GM18873 (cell line): ENCODE data around the gene SYT12.

Experiments
- ATAC-seq: cut with Tn5 transposase; IDR thresholded peaks from one replicate; pipeline ENCODE4 v1.9.1; 2021; ENCODE audit warnings: mild to moderate bottlenecking, moderate library complexity, moderate number of reproducible peaks; ENCODE audit not compliant: unreplicated experiment, low FRiP score

Gene SYT12

DNA sequence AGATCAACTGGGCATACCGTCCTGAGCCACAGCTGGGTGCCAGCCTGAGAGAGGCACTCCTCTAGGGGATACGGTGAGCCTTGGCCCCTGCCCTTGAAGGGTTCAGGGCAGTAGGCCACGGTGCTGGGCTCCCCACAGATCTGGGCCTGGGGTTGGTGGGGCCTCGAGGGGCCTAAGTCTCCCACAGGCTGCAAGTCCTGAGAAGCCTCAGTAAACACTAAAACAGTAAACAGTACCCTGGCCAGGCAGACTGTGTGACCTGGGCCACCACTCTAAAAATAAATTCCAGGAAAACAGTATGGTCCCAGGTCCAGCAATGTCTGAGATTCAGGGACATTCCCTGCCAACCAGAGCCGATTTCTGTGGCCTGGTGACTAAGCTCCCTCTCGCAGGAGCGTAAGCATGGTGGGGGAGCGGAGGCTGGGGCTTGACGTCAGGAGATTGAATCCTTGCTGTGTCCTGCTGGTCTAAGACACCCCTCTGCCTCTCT is 31.5 kb downstream of the SYT12 start:
- ATAC-seq, result no peak

DNA sequence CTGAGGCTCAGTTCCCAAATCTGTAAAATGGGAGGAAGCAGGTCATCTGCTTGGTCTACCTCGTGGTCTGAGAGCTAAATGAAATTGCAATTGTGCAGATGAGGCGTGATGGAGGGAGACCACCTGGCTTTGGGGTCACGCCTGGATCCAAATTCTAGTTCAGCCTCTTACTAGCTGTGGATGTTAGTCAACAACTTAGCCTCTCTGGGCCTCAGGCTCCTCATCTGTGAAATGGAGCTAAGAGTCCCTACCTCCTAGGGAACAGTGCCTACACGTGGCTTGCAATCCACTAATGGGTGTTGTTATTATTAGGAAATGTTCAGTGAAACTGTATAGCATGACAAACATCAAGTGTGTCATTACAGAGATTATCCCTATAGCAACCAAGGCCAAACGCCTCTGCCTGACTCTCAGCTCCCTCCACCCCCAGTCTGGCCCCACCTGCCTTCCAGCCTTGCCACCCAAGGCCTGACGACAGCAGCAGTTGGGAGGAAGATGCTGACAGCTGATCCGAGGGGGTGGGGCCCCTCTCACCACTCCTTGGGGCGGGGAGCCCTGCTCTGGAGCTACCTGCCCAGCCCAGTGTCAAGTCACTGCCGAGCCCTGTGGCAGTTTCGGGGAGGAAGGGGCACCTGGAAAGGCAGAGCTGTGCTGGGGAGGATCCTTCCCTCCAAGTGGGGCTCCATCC is 32.0 kb downstream of the SYT12 start:
- no peak for ATAC-seq

DNA sequence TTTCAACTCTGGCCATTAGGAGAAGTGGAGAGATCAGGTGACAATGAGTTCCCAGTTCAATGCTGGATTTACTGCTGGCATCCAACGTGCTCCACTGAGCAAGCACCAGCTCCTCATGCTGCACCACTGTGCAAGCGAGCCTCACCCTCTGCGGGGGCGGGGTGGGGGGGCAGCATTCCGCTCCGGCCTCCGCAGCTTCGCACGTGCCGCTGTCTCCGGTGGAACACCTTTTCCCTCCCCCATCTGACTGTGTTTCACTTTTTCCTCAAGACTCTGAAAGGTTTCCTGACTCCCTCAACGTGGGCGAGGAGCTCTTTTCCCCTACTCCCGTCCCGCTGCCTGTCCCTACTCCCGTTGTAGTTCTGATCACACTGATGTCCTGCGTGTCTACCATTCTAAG is 32.9 kb downstream of the SYT12 start:
- no peak for ATAC-seq

DNA sequence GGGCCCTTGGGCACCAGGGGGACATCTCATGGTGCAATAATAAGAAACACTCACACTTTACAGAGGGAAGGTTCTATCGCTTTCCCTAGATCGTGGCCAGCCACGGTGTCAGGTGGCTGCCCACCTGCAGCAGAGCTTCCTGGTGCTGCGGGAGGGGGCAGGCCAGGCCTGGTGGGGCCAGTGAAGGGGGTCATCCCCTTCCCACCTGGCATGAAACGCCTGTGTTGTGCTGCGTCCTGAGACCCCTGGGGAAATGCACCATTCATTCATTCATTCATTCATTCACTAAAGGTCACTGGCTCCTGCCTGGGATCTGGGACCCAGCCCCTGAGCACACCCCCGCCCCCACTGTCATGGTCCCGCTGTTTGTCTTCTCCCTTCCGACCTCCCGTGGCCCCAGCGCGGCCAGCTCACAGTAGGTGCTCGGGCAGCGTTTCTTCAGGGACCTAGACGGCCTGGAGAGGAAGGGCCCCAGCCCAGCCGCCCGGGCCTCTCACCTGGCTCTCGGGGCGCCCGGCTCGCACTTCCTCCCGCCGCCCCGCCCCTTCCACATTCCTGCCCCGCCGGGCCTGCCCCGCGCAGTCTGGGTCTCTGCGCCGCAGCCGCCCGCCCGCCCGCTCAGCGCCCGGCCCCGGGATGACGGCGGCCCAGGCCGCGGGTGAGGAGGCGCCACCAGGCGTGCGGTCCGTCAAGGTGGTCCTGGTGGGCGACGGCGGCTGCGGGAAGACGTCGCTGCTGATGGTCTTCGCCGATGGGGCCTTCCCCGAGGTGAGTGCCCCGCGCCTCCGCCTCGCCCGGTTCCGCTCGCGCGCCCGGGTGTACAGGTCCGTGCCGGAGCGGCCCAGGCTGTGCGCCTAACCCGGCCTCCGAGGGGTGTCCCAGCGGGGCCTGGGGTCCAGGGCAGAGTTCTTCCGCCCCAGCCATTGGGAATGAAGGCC is 33.6 kb downstream of the SYT12 start, which contains the start of gene RHOD:
RHOD (plus strand) TSS at position 581 of the 938 bp plus-strand sequence; CDS start at position 637, 56 bp downstream.
- no peak for ATAC-seq

DNA sequence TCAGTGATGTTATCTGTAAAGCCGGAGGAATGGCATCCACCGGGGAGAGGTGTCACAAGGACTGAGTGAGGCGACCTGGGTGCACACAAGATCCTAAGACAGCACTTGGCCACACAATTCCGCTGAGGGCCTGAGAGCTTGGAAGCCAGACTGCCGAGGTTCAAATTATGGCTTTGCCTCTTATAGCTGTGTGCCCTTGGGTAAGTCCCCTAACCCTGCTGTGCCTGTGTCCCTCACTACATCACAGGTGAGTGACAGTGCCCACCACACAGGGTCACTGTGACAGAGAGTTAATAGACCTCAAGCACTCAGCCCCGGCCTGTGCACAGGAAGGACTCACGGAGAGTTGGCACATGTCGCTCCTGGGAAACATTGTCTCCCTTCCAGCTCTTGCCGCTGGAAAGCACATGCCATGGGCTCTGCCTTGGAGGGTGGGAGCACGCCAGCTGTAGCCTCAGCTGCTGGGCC is 34.3 kb downstream of the SYT12 start:
- no peak for ATAC-seq

DNA sequence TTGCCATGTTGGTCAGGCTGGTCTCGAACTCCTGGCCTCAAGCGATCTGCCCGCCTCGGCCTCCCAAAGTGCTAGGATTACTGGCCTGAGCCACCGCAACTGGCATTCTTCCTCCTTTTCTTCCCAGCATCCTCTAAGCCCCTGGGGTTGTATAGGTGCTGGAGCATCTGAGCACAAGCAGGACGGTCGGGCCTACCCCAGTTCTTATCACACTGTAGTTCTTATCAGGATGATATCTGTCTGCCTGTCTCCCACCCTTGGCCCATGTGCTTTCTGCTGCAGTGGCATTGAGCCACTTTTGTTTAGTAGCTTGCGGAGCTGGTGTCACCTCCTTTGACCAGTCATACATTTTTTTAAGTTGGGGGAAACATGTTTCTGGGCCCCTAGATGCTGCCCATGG is 35.6 kb downstream of the SYT12 start:
- no peak for ATAC-seq

DNA sequence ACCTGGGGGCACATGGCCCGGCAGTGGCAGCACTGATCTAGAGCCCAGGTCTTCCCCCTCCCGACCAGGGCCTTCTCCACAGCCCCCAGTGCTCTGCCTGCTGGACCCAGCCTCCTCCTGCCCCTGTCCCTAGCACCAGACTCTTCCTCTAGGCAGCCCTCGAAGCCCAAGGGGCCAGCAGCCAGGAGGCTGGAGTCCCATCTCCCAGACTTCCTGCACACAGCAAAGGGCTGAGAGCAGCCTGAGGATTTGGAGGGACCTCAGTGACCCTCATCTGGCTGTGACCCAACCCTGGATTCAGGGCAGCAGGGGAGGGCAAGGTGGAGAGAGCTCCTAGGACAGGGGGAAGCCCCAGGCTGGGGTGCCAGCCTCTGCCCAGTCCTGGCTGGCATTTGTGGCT is 36.7 kb downstream of the SYT12 start:
- no peak for ATAC-seq

DNA sequence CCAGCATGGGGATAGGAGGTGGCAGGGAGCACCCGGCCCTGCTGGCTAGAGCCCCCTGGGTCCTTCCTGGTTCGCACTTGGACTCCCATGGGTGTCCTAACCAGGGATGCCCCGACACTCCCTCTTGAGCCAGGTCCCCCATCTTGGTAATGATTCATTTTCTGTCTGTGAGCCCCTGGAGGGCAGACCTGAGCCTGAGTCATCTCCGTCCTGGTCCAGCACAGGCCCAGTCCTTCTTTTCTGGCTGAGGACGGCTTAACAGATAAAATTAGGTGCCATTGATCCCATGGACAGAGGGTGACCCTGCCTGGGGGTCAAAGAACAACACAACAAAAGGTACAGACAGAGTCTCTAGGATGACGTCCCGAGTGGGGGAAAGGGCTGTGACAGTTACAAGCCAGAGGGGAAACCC is 37.2 kb downstream of the SYT12 start:
- ATAC-seq, result no peak

DNA sequence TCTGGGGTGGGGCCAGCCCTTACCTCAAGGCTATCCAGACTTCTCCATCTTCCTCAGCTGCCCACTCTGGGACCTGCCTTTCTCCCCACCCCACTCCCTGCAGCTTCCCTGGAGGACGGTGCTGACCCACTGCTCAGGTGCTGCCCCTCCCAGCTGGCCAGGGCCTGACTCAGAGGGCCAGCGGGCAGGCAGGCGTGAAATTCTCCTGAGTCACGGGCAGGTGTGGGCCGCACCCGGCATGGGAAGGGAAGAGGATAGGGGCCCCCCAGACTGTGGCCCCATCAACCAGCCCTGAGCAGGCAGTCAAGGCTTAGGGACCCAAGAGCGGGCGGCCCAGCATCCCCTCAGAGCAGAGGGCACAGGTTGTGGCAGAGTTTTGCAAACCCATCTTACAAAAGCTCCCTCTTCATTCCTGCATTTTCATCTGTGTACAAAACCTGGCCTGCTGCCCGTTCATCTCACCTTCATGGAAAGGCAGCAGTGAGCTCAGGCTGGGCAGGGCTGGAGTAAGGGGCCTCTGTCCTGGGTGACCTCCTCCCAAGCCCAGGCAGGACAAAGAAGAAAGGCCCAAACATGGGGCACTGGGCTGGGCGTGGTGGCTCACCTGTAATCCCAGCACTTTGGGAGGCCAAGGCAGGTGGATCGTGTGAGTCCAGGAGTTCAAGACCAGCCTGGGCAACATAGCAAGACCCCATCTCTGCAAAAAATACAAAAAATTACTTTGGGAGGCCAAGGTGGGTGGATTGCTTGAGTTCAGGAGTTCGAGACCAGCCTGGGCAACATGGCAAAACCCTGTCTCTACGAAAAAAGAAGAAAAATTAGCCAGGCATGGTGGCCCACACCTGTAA is 39.8 kb downstream of the SYT12 start:
- ATAC-seq, result no peak

DNA sequence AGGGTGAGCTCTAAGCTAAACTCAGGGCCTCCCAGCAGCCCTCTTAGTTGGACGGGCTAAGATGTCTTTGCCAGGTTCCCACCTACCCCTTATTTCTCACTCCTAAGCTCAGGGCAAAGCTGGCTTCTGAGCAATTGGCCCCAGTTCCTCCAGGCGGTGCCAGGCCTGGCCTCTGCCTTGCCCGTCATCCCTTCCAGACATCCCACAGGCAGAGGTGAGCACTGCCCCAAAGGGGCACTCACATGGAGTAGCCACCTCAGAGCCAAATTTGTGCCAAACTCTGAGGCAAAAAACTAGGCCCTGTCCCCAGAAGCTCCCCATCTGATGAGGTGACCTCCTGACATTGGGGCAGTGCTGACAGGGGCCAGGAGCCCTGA is 43.4 kb downstream of the SYT12 start:
- no peak for ATAC-seq

DNA sequence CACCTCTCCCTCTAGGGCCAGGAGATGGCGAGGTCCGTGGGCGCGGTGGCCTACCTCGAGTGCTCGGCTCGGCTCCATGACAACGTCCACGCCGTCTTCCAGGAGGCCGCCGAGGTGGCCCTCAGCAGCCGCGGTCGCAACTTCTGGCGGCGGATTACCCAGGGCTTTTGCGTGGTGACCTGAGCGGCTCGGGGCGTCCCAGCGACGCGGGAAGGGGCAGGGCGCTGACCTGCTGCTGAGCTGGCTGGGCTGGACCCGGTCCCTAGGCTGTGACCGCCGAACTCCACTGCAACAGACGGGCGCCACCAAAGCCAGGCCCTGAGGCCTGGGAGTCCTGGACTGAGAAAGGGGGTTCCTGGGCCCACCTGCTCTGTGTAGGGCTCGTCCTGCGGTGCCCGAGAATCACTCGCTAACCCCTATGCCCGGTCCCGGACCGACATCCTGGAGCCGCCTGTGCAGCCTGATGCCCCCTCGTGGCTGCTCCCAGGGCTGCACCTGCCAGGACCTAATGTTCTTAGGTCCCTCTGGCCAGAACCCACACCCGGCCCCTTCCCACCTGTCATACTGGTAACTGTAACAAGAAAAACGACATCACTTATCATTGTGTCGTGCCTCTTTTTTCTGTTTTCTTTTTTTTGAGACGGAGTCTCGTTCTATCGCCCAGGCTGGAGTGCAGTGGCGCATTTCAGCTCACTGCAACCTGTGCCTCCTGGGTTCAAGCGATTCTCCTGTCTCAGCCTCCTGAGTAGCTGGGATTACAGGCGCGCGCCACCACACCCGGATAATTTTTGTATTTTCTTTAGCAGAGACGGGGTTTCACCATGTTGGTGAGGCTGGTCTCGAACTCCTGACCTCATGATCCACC is 48.7 kb downstream of the SYT12 start:
- ATAC-seq, result no peak

DNA sequence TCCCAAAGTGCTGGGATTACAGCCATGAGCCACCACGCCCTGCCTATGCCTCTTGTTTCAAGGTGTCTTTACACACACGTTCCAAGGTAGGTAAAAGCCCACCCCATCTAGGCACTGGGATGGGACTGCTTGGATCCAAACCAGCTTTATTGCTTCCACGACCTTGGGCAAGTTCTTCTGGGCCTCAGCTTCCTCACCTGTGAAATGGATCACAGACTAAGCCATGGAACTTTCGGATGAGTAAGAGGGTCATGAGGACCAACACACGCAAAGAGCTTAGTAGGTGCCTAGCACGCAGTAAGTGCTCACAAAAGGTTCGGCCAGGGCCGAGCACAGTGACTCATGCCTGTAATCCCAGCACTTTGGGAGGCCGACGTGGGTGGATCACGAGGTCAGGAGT is 49.4 kb downstream of the SYT12 start:
- ATAC-seq, result no peak

DNA sequence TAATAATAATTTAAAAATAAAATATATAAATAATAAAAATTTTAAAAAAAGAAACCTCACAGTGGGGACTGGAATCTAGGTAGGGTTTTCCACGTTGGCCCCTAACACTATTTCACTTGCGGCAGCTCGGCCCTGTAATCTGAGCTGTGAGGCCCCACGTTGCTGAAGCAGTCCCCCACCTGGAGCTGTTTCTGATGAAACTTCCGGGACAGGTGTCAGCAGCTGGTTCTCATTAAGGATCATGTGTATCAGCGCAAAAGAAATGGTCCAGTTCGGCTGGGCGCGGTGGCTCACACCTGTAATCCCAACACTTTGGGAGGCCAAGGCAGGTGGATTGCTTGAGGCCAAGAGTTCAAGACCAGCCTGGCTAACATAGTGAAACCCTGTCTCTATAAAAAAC is 51.0 kb downstream of the SYT12 start:
- no peak for ATAC-seq

DNA sequence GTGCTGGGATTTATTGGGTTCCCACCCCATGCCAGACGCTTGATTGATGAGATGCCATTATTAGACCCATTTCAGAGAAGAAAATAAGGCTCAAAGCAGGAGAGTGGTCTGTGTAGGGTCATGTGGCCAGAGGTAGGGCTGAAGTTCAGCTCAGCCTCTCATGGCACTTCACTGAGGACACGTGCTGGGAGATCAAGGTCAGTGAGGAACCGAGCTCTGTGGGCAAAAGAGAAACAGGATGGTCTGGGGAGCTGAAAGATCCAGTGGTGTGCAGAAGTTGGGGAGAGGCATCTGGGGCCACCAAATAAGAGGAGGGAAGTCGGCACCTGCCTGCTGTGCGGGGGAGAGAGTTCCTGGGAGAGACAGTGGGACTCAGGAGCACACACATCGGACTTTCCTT is 53.3 kb downstream of the SYT12 start:
- ATAC-seq, result no peak

DNA sequence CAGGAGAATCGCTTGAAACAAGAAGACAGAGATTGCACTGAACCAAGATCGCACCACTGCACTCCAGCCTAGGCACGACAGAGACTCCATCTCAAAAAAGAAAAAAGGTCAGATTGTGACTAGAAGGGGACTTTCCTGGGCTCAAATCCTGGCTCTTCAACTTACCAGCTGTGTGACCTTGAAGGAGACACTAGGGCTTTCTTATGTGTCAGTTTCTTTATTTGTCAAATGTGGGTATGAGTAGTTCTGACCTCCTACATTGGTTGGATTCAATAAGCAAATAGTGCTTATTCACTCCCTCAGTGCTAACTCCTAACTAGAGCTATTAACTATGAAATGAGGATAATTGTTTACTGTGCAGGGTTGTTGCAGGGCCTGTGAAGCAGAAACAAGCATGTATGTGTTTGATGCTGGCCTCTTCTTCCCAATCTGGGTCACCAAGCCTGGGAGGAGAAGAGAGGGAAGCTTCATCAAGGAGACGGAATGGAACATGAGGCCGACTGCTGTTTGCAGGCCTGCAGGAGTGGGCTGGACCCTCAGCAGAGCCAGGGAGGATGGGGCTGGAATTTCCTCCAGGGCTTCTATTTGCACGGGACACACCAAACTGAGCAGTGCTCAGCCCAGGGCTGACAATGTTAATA is 56.3 kb downstream of the SYT12 start:
- ATAC-seq, result no peak

DNA sequence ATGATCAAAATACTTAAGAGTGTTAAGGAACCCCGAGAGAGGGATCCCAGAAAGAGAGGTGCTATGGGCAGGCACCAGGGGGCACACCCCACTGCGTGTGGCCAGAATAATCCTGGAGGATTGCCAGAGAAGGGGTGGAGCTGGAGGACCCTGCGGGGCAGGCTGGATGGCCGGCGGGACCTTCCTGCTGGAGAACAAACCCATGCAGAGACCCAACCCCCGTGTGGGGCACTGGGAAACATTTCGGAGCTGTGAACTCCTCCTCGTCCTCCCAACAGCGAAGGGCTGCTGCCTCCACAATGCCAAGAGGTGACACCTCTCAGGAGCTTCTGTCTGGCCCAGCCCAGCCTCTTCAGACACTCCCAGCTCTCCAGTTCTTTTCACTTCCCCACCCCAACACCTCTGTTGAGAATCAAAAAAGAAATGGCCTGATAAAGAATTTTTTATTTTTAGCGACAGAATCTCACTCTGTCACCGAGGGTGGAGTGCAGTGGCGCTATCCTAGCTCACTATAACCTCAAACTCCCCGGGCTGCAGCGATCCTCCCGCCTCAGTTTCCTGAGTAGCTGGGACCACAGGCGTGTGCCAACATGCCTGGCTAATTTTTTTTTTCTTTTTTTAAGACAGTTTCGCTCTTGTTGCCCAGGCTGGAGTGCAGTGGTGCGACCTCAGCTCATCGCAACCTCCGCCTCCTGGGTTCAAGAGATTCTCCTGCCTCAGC is 59.3 kb downstream of the SYT12 start:
- no peak for ATAC-seq

DNA sequence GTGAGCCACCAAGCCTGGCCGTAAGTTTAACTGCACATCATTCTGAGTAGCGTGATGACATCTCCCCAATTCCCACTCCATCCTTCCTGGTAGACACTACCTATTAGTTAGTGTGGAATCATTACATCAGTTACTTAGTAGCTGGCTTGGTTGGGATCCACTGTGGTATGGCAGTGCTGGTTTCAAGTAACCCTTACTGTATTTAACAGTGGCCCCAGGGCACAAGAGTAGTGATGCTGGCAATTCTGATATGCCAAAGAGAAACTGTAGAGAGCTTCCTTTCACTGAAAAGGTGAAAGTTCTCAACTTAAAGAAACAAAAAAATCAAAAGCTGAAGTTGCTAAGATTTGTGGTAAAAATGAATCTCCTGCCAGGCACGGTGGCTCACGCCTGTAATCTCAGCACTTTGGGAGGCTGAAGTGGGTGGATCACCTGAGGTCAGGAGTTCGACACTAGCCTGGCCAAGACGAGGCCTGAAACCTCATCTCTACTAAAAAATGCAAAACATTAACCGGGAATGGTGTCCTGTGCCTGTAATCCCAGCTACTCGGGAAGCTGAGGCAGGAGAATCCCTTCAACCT is 60.9 kb downstream of the SYT12 start:
- no peak for ATAC-seq

DNA sequence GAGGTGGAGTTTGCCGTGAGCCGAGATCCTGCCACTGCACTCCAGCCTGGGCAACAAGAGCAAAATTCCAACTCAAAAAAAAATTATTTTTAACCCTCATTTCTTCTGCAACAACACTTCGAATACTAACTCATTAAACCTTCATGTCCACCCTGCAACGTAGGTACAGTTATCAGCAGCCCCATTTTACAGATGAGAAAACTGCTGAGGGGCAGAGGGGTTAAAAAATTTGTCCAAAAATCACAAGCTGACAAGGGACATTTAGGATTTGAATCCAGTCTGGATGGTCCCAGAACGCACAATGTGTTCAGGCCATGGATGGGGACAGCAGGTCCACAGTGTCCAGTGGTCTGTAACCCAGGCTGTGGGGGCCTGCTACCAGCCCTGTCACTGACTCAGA is 62.7 kb downstream of the SYT12 start:
- no peak for ATAC-seq
